Breast epithelium (tissue), 4 donors: ENCODE results near the gene UBL5. TPM values are rescaled to one million over a fixed set of nuclear protein-coding genes. Genes with fewer than 3 reads are reported as not detected.

Experiments
- DNase-seq, 2 donors: peaks; one replicate each; pipeline ENCODE4 v3.0.0-alpha.2; 2019; ENCODE audit warnings: low spot score in 2 of 2
- H3K27ac ChIP-seq, 2 donors: fragments of 200-600 bp; sonication (generic) in 1 of 2; one replicate each; pipeline ENCODE4 v1.5.1; 2016 to 2019; ENCODE audit warnings: mild to moderate bottlenecking in 1 of 2
- H3K27me3 ChIP-seq, 2 donors: fragments of 200-600 bp; sonication (generic) in 1 of 2; one replicate each; pipeline versions ENCODE4 v1.5.1 to v1.6.0; 2017 to 2019; ENCODE audit warnings: control low read depth in 1 of 2, mild to moderate bottlenecking in 1 of 2
- H3K36me3 ChIP-seq: fragments of 200-600 bp; one replicate; pipeline ENCODE4 v1.5.1; 2019
- H3K4me1 ChIP-seq, 2 donors: fragments of 200-600 bp; sonication (generic); one replicate each; pipeline ENCODE4 v1.5.1; 2016 to 2019; ENCODE audit warnings: control low read depth in 1 of 2
- H3K4me3 ChIP-seq, 3 donors: fragments of 200-600 bp; sonication (generic); 1 replicate in 2 of 3; 2 replicates in 1 of 3; pipeline ENCODE4 v1.5.1; 2016 to 2019; ENCODE audit warnings: mild to moderate bottlenecking in 3 of 3, moderate library complexity in 2 of 3
- H3K9me3 ChIP-seq, 2 donors: fragments of 200-600 bp; sonication (generic) in 1 of 2; one replicate each; pipeline ENCODE4 v1.5.1; 2016 to 2019; ENCODE audit warnings: control low read depth in 1 of 2
- CTCF ChIP-seq, 3 donors: fragments of 450-650 bp; IDR thresholded peaks; one replicate each; pipeline ENCODE4 v1.5.1; 2016 to 2017; ENCODE audit warnings: antibody characterized with exemption in 3 of 3, mild to moderate bottlenecking in 3 of 3, moderate library complexity in 3 of 3
- POLR2A ChIP-seq: fragments of 450-650 bp; IDR thresholded peaks from one replicate; pipeline ENCODE4 v1.6.1; 2016; ENCODE audit warnings: antibody characterized with exemption, mild to moderate bottlenecking, moderate library complexity
- POLR2AphosphoS5 ChIP-seq, 3 donors: sonication (generic); formaldehyde crosslinking; IDR thresholded peaks; one replicate each; pipeline ENCODE4 v1.6.1; 2017; ENCODE audit warnings: antibody characterized with exemption in 3 of 3
- intact Hi-C: fragments of 100-400 bp; cut with DNase I; formaldehyde crosslinking; loops from one replicate; pipeline ENCODE4 v1.15.1; 2023; ENCODE audit warnings: low total_unique reads
- total RNA-seq, 3 donors: library from RNA; depleted of rRNA; stranded (reverse); fragments of >200 nt; gene quantifications; one replicate each; pipeline ENCODE4 v1.1.0, GENCODE V29; 2016

Gene UBL5
- total RNA-seq, 3 donors from 2014 or later, result 381 to 489 (median 475) TPM

- Histone ChIP-seq H3K27ac (no peak overlapping the region), H3K4me1 (no peaks in the 10 kb centered on the region), H3K4me3 (no peak overlapping the region), H3K27me3 (no peaks in the 10 kb centered on the region), H3K9me3 (no peaks in the 10 kb centered on the region), H3K36me3 (no peaks in the 10 kb centered on the region)
- no peak for DNase-seq
- TF ChIP-seq CTCF (IDR thresholded peaks at IDR 0.05), result no peak
- no peak for TF ChIP-seq POLR2A
- TF ChIP-seq POLR2AphosphoS5 (IDR thresholded peaks at IDR 0.05), result no peak
- intact Hi-C loops, result no loop called here
Measured at GRCh38 chr19:9862938-9863337, 35.2 kb downstream of the UBL5 start.

GRCh38 chr19:9863759-9864158 lies 36.0 kb downstream of the UBL5 start:
- H3K36me3 ChIP-seq, result no peaks in the 10 kb centered on the region
- no peaks in the 10 kb centered on the region for H3K4me1 ChIP-seq
- TF ChIP-seq POLR2AphosphoS5 (IDR thresholded peaks at IDR 0.05) (no peak), CTCF (IDR thresholded peaks at IDR 0.05) (no peak), POLR2A (no peak)
- H3K9me3 ChIP-seq, result no peaks in the 10 kb centered on the region
- no peak overlapping the region for H3K4me3 ChIP-seq
- intact Hi-C loops, result no loop called here
- no peak overlapping the region for H3K27ac ChIP-seq
- H3K27me3 ChIP-seq, result no peaks in the 10 kb centered on the region
- DNase-seq, result no peak

- TF ChIP-seq CTCF (IDR thresholded peaks at IDR 0.05) (no peak), POLR2A (no peak), POLR2AphosphoS5 (IDR thresholded peaks at IDR 0.05) (no peak)
- intact Hi-C loops, result no loop called here
- Histone ChIP-seq H3K27ac (no peak overlapping the region), H3K9me3 (no peaks in the 10 kb centered on the region), H3K4me1 (no peaks in the 10 kb centered on the region), H3K27me3 (no peaks in the 10 kb centered on the region), H3K36me3 (no peaks in the 10 kb centered on the region), H3K4me3 (no peak overlapping the region)
- no peak for DNase-seq
Measured at GRCh38 chr19:9865732-9866501, 38.2 kb downstream of the UBL5 start.

GRCh38 chr19:9868983-9869617 lies 41.4 kb downstream of the UBL5 start:
- H3K4me3 ChIP-seq, result no peak overlapping the region
- no peak for DNase-seq
- intact Hi-C loops, result no loop called here

More at GRCh38 chr19:9868983-9869617, 41.4 kb downstream of the UBL5 start:
- Histone ChIP-seq H3K4me1 (no peaks in the 10 kb centered on the region), H3K36me3 (no peaks in the 10 kb centered on the region), H3K9me3 (no peaks in the 10 kb centered on the region), H3K27ac (no peak overlapping the region), H3K27me3 (no peaks in the 10 kb centered on the region)
- TF ChIP-seq CTCF (IDR thresholded peaks at IDR 0.05) (no peak), POLR2A (no peak), POLR2AphosphoS5 (IDR thresholded peaks at IDR 0.05) (no peak)
